Ishikawa (cell line): ENCODE measurements around the gene BTBD2.

Experiments
- CEBPB ChIP-seq: IDR thresholded peaks from 2 replicates; pipeline ENCODE4 v1.6.1; 2012
- CREB1 ChIP-seq: IDR thresholded peaks from 2 replicates; pipeline ENCODE4 v1.6.1; 2012; ENCODE audit warnings: low read depth
- EGR1 ChIP-seq: IDR thresholded peaks from 2 replicates; pipeline ENCODE4 v1.6.1; 2012
- EP300 ChIP-seq: IDR thresholded peaks from 2 replicates; pipeline ENCODE4 v1.6.1; 2012; ENCODE audit warnings: borderline replicate concordance
- FOXM1 ChIP-seq: IDR thresholded peaks from 2 replicates; pipeline ENCODE4 v1.6.1; 2012; ENCODE audit warnings: low read depth, borderline replicate concordance
- MAX ChIP-seq: IDR thresholded peaks from 2 replicates; pipeline ENCODE4 v1.6.1; 2012
- NFIC ChIP-seq: IDR thresholded peaks from 2 replicates; pipeline ENCODE4 v1.6.1; 2012
- RAD21 ChIP-seq: IDR thresholded peaks from 2 replicates; pipeline ENCODE4 v1.6.1; 2012; ENCODE audit warnings: low read depth
- REST ChIP-seq: IDR thresholded peaks from 2 replicates; pipeline ENCODE4 v1.6.1; 2012; ENCODE audit warnings: low read depth, mild to moderate bottlenecking
- TAF1 ChIP-seq: IDR thresholded peaks from 2 replicates; pipeline ENCODE4 v1.6.1; 2012; ENCODE audit warnings: low read depth, mild to moderate bottlenecking
- TCF12 ChIP-seq: IDR thresholded peaks from 2 replicates; pipeline ENCODE4 v1.6.1; 2012; ENCODE audit warnings: low read depth
- TEAD4 ChIP-seq: IDR thresholded peaks from 2 replicates; pipeline ENCODE4 v1.6.1; 2012
- USF1 ChIP-seq: IDR thresholded peaks from 2 replicates; pipeline ENCODE4 v1.6.1; 2012
- YY1 ChIP-seq: IDR thresholded peaks from 2 replicates; pipeline ENCODE4 v1.6.1; 2012; ENCODE audit warnings: low read depth
- ZBTB7A ChIP-seq: IDR thresholded peaks from 2 replicates; pipeline ENCODE4 v1.6.1; 2012; ENCODE audit warnings: low read depth

BTBD2 gene

GRCh38 chr19:2050349-2050990 is 35.0 kb upstream of the BTBD2 start:
- TF ChIP-seq ZBTB7A (peak; percentile 87; the same call in 1 of the 2 replicates), RAD21 (no peak), MAX (0 out of 2 replicates have a peak, but pooled peaks have one; percentile 7), FOXM1 (no peak)

GRCh38 chr19:2049741-2050348 is 34.3 kb upstream of the BTBD2 start:
- TF ChIP-seq ZBTB7A: peak; percentile 88; the same call in 1 of the 2 replicates
- TF ChIP-seq NFIC: peak; percentile 44; the same call in 1 of the 2 replicates
- TF ChIP-seq CEBPB: peak; percentile 79; the same call in 1 of the 2 replicates
- no peak for TF ChIP-seq TAF1
- peak; percentile 28; the same call in 1 of the 2 replicates for TF ChIP-seq TCF12
- TF ChIP-seq MAX: peak; percentile 4; the same call in 1 of the 2 replicates
- TF ChIP-seq EGR1: no peak

GRCh38 chr19:2048959-2049740 is 33.6 kb upstream of the BTBD2 start:
- TF ChIP-seq NFIC (peak; percentile 49; the same call in 1 of the 2 replicates), FOXM1 (no peak), TCF12 (peak; percentile 60; the same call in 1 of the 2 replicates), TEAD4 (peak; percentile 58; the same call in 1 of the 2 replicates), USF1 (no peak), MAX (peak; percentile 16; the same call in 1 of the 2 replicates), EP300 (peak; percentile 45; the same call in 1 of the 2 replicates), CREB1 (no peak), EGR1 (peak; percentile 73; the same call in 1 of the 2 replicates)

GRCh38 chr19:2048104-2048958 is 32.8 kb upstream of the BTBD2 start:
- TF ChIP-seq EGR1 (no peak), USF1 (no peak), MAX (no peak)

DNA sequence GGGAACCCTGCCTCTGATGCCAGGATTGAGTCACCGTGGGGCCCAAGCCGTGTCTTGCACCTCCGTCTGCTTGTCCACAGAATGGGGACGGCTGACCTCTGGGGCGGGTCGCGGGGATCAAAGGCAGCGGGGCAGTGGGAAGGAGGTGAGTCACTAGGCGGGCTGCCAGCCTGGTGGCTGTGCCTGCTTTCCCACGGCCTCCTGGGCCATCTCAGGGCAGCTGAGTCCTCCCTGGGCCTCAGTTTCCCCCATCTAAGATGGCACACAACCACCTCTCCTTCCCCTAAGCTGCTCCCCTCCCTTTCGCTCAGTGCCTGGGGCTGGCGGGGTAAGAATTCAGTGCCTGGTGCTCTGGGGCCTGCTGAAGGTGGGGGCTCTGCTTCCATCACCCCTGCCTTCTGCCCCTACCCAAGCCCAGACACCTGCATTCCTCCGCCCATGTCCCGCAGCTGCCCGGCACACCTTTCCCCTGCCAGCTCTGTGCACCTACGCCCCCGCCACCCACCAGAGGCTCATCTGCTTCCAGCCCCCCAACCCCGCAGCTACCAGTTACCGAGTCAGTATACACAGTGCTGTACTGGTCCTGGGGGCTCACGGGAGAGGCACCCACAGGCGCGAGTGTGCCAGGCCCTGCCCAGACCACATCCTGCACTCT is 32.1 kb upstream of the BTBD2 start:
- TF ChIP-seq TEAD4 (peak; percentile 9; the same call in 1 of the 2 replicates), ZBTB7A (no peak), REST (no peak), CEBPB (0 out of 2 replicates have a peak, but pooled peaks have one; percentile 29), NFIC (peak; percentile 82), CREB1 (no peak), EP300 (peak; percentile 80), TCF12 (peak; percentile 84), FOXM1 (no peak), USF1 (no peak), EGR1 (no peak), RAD21 (0 out of 2 replicates have a peak, but pooled peaks have one; percentile 5), YY1 (no peak), TAF1 (no peak), MAX (peak; percentile 38; the same call in 1 of the 2 replicates)
